Loucy (cell line): ENCODE measurements around the gene FOXD4.
"Not testable (repeated sequence)": the region's sequence is repeated elsewhere in the genome, so short reads cannot be mapped to it uniquely, and the experiment has no call there.

Experiments
- EZH2phosphoT487 ChIP-seq: fragments of 200-600 bp; IDR thresholded peaks from 2 replicates; pipeline ENCODE4 v1.6.1; 2018; ENCODE audit warnings: antibody characterized with exemption, mild to moderate bottlenecking, moderate library complexity, borderline replicate concordance
- TF ChIP-seq, protein P1 (sequence below): fragments of 200-600 bp; sonication (generic); conservative IDR thresholded peaks from 2 replicates; pipeline ENCODE4 v1.5.1; 2014; ENCODE audit warnings: mild to moderate bottlenecking, antibody characterized with exemption, low read length

DNA sequence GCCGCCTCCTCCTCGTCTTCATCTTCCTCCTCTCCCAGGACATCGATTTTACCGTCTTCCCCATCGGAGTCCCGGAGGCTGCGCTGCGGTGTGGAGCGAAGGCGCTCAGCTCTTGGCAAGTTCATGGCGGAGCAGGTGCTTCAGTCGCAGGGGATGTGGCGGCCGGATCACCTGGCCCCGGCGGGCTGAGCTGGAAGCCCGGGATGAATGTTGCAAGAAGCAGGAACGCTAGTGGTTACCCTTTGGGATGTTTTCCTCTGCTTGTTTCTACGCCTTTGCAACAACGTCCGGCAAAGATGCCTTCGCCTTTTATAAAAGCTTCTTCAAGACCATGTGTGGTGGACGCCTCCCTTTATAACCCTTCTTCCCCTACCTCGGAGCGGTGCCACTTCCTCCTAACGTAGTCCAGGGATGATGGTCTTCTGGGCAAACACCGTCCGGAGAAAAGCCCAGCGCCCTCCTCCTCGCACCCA, at the start of gene FOXD4:
- TF ChIP-seq, protein P1, sequence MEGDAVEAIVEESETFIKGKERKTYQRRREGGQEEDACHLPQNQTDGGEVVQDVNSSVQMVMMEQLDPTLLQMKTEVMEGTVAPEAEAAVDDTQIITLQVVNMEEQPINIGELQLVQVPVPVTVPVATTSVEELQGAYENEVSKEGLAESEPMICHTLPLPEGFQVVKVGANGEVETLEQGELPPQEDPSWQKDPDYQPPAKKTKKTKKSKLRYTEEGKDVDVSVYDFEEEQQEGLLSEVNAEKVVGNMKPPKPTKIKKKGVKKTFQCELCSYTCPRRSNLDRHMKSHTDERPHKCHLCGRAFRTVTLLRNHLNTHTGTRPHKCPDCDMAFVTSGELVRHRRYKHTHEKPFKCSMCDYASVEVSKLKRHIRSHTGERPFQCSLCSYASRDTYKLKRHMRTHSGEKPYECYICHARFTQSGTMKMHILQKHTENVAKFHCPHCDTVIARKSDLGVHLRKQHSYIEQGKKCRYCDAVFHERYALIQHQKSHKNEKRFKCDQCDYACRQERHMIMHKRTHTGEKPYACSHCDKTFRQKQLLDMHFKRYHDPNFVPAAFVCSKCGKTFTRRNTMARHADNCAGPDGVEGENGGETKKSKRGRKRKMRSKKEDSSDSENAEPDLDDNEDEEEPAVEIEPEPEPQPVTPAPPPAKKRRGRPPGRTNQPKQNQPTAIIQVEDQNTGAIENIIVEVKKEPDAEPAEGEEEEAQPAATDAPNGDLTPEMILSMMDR: not testable (repeated sequence)
- TF ChIP-seq EZH2phosphoT487: not testable (repeated sequence)
